ENCODE results near the gene USHBP1. TPM values are rescaled to one million over a fixed set of nuclear protein-coding genes. Genes with fewer than 3 reads are reported as not detected.

Gene USHBP1
- total and polyA plus RNA-seq, 10 of the 15 experiments (the other 5 are each of a cell fraction or from before 2014, with no cell fraction given): 0.05 to 0.96 (median 0.22) TPM; not detected in 2

- RAD21 ChIA-PET (ENCODE audit: unreplicated experiment): interaction anchor here (1.2 kb wide), 1 partner anchor 19 kb away, joined by 3 read pairs; the partner anchor contains the start of gene BABAM1
- no peak overlapping the region for H3K4me3 ChIP-seq
- BruUV-seq (replicated peaks): no TSS peak
- peaks cover 7% of the 10 kb centered on the region for H3K79me2 ChIP-seq (ENCODE audit: control insufficient read depth, insufficient read depth, low read length)
- intact Hi-C loops (cut with micrococcal nuclease; ENCODE audit: unreplicated experiment) (no loop called here), in situ Hi-C loops (cut with MboI) (no loop called here)
- H3K4me1 ChIP-seq (ENCODE audit: control insufficient read depth, insufficient read depth, low read length): peaks cover 9% of the 10 kb centered on the region
- no peak for FAIRE-seq
- SMC1A ChIA-PET (ENCODE audit: uncharacterized antibody, unreplicated experiment): interaction anchor here (1.1 kb wide), 1 partner anchor 164 kb away, joined by 3 read pairs; no protein-coding TSS in a partner anchor
- ATAC-seq: no peak
- POLR2A ChIA-PET: interaction anchor here (0.5 to 0.7 kb wide), 2 partner anchors 170 to 226 kb away, joined by 3 read pairs; no protein-coding TSS in a partner anchor
- no peaks in the 10 kb centered on the region for H3K9me3 ChIP-seq (replicated peaks; ENCODE audit: control insufficient read depth, insufficient read depth, low read length)
- CTCF ChIA-PET: interaction anchor here (1.1 to 3.8 kb wide), 3 partner anchors 12 to 34 kb away, joined by 3 to 17 read pairs (median 7); partner anchors contain the start of genes ANKLE1 and USHBP1
- no peak overlapping the region for H2AFZ ChIP-seq (ENCODE audit: control insufficient read depth, low read depth, low read length)
- no peak overlapping the region for H3K9ac ChIP-seq (ENCODE audit: control insufficient read depth, insufficient read depth, low read length)
- 63% methylated on average over 21 of the region's 21 CpGs for WGBS (ENCODE audit: insufficient coverage, insufficient replicate concordance, low lambda C conversion rate, missing lambda C conversion rate)
- TF ChIP-seq E2F8 (IDR thresholded peaks at IDR 0.05; ENCODE audit: low read depth, partially characterized antibody) (no peak), SREBF1 (IDR thresholded peaks at IDR 0.05; ENCODE audit: low read length) (no peak), EED (IDR thresholded peaks at IDR 0.05; ENCODE audit: low read depth) (no peak), MTA3 (IDR thresholded peaks at IDR 0.05; ENCODE audit: borderline replicate concordance, low read length) (no peak), RB1 (IDR thresholded peaks at IDR 0.05; ENCODE audit: borderline replicate concordance) (no peak), REST (IDR thresholded peaks at IDR 0.05; ENCODE audit: low read depth, low read length) (no peak)
- TF ChIP-seq, protein P1, sequence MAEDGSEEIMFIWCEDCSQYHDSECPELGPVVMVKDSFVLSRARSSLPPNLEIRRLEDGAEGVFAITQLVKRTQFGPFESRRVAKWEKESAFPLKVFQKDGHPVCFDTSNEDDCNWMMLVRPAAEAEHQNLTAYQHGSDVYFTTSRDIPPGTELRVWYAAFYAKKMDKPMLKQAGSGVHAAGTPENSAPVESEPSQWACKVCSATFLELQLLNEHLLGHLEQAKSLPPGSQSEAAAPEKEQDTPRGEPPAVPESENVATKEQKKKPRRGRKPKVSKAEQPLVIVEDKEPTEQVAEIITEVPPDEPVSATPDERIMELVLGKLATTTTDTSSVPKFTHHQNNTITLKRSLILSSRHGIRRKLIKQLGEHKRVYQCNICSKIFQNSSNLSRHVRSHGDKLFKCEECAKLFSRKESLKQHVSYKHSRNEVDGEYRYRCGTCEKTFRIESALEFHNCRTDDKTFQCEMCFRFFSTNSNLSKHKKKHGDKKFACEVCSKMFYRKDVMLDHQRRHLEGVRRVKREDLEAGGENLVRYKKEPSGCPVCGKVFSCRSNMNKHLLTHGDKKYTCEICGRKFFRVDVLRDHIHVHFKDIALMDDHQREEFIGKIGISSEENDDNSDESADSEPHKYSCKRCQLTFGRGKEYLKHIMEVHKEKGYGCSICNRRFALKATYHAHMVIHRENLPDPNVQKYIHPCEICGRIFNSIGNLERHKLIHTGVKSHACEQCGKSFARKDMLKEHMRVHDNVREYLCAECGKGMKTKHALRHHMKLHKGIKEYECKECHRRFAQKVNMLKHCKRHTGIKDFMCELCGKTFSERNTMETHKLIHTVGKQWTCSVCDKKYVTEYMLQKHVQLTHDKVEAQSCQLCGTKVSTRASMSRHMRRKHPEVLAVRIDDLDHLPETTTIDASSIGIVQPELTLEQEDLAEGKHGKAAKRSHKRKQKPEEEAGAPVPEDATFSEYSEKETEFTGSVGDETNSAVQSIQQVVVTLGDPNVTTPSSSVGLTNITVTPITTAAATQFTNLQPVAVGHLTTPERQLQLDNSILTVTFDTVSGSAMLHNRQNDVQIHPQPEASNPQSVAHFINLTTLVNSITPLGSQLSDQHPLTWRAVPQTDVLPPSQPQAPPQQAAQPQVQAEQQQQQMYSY (CRISPR knock-in tag; IDR thresholded peaks at IDR 0.05): no peak
- H3K27me3 ChIP-seq (replicated peaks in 1 of 2; ENCODE audit: control insufficient read depth in 2 of 2, insufficient read depth in 2 of 2, low read length in 1 of 2): no peaks in the 10 kb centered on the region
- H3K4me2 ChIP-seq (ENCODE audit: control insufficient read depth, insufficient read depth): no peak overlapping the region
- no peaks in the 10 kb centered on the region for H3K36me3 ChIP-seq (ENCODE audit: control insufficient read depth in 2 of 2, insufficient read depth in 2 of 2, low read length in 1 of 2)
- no peak overlapping the region for H3K27ac ChIP-seq (ENCODE audit: control insufficient read depth, insufficient read depth)
- no peaks in the 10 kb centered on the region for H4K20me1 ChIP-seq (ENCODE audit: control insufficient read depth, insufficient read depth)
- DNase-seq (ENCODE audit: low read depth, low spot score): no peak
Observed at GRCh38 chr19:17248011-17248776, 16.4 kb downstream of the USHBP1 start.

Measured in GM12878 (cell line).